Measurements from ENCODE around the gene MAD1L1. TPM values are rescaled to one million over a fixed set of nuclear protein-coding genes. Genes with fewer than 3 reads are reported as not detected.

The MAD1L1 gene
- total RNA-seq, 2 donors from 2014 or later: 59.1 to 61.4 TPM

- DNase-seq: no peak
- no peaks in the 10 kb centered on the region for H3K27me3 Mint-ChIP-seq (ENCODE audit: insufficient read depth)
- H3K4me1 ChIP-seq (ENCODE audit: control insufficient read depth, insufficient read depth, low read length): no peaks in the 10 kb centered on the region
- peak overlapping the region; percentile 91 for H3K4me3 Mint-ChIP-seq
- no peak overlapping the region for H3K27ac ChIP-seq (ENCODE audit: low read depth, low read length)
- peaks cover 17% of the 10 kb centered on the region for H3K36me3 ChIP-seq (ENCODE audit: control insufficient read depth, insufficient read depth, low read length)
- no peak overlapping the region for H3K9ac ChIP-seq (ENCODE audit: extremely low read depth, low read length, poor library complexity, severe bottlenecking)
- peaks cover 8% of the 10 kb centered on the region for H3K4me1 Mint-ChIP-seq
- H3K36me3 Mint-ChIP-seq (ENCODE audit: low read depth): peaks cover 26% of the 10 kb centered on the region
- H3K9me3 Mint-ChIP-seq: no peaks in the 10 kb centered on the region
- H3K27me3 ChIP-seq (ENCODE audit: control insufficient read depth, insufficient read depth, low read length, poor library complexity, severe bottlenecking): no peaks in the 10 kb centered on the region
- peak overlapping the region; percentile 95 for H3K4me3 ChIP-seq (ENCODE audit: low read length)
- WGBS, 2 experiments (ENCODE audit: insufficient coverage in 1 of 2, insufficient read length in 1 of 2): 85 to 89% methylated on average over 11 to 12 of the region's 12 CpGs
- H3K9me3 ChIP-seq (ENCODE audit: control insufficient read depth, low read length): no peaks in the 10 kb centered on the region
- TF ChIP-seq, protein P1, sequence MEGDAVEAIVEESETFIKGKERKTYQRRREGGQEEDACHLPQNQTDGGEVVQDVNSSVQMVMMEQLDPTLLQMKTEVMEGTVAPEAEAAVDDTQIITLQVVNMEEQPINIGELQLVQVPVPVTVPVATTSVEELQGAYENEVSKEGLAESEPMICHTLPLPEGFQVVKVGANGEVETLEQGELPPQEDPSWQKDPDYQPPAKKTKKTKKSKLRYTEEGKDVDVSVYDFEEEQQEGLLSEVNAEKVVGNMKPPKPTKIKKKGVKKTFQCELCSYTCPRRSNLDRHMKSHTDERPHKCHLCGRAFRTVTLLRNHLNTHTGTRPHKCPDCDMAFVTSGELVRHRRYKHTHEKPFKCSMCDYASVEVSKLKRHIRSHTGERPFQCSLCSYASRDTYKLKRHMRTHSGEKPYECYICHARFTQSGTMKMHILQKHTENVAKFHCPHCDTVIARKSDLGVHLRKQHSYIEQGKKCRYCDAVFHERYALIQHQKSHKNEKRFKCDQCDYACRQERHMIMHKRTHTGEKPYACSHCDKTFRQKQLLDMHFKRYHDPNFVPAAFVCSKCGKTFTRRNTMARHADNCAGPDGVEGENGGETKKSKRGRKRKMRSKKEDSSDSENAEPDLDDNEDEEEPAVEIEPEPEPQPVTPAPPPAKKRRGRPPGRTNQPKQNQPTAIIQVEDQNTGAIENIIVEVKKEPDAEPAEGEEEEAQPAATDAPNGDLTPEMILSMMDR (conservative IDR thresholded peaks at IDR 0.05): no peak
- no peak overlapping the region for H3K27ac Mint-ChIP-seq
Observed at GRCh38 chr7:2243458-2243857, 10.7 kb upstream of the MAD1L1 start.

GRCh38 chr7:2242541-2243429 is 10.0 kb upstream of the MAD1L1 start:
- Histone ChIP-seq H3K27me3 (ENCODE audit: control insufficient read depth, insufficient read depth, low read length, poor library complexity, severe bottlenecking) (no peaks in the 10 kb centered on the region), H3K36me3 (ENCODE audit: control insufficient read depth, insufficient read depth, low read length) (peaks cover 24% of the 10 kb centered on the region), H3K9me3 (ENCODE audit: control insufficient read depth, low read length) (no peaks in the 10 kb centered on the region), H3K4me3 (ENCODE audit: low read length) (peak overlapping the region; percentile 95), H3K4me1 (ENCODE audit: control insufficient read depth, insufficient read depth, low read length) (no peaks in the 10 kb centered on the region), H3K27ac (ENCODE audit: low read depth, low read length) (no peak overlapping the region), H3K9ac (ENCODE audit: extremely low read depth, low read length, poor library complexity, severe bottlenecking) (peak overlapping the region; percentile 74)
- peaks cover 28% of the 10 kb centered on the region for H3K36me3 Mint-ChIP-seq (ENCODE audit: low read depth)
- 14 to 16% methylated on average over 17 to 21 of the region's 21 CpGs for WGBS, 2 experiments (ENCODE audit: insufficient coverage in 1 of 2, insufficient read length in 1 of 2)
- H3K9me3 Mint-ChIP-seq: no peaks in the 10 kb centered on the region
- peak; percentile 83 for DNase-seq
- peak overlapping the region; percentile 91 for H3K4me3 Mint-ChIP-seq
- TF ChIP-seq, protein P1 (conservative IDR thresholded peaks at IDR 0.05): peak; percentile 44
- peaks cover 8% of the 10 kb centered on the region for H3K4me1 Mint-ChIP-seq
- H3K27ac Mint-ChIP-seq: peak overlapping the region; percentile 96
- H3K27me3 Mint-ChIP-seq (ENCODE audit: insufficient read depth): no peaks in the 10 kb centered on the region

GRCh38 chr7:2241580-2242540 is 9.1 kb upstream of the MAD1L1 start, which contains the start of the genes MRM2 and NUDT1:
MRM2 (minus strand) TSS chr7:2242205; CDS start chr7:2242169, 36 bp downstream.
NUDT1 (plus strand) TSS chr7:2242226; CDS start chr7:2244575, 2,349 bp downstream.
- H3K9me3 Mint-ChIP-seq: no peaks in the 10 kb centered on the region
- H3K36me3 Mint-ChIP-seq (ENCODE audit: low read depth): peaks cover 36% of the 10 kb centered on the region
- Histone ChIP-seq H3K4me1 (ENCODE audit: control insufficient read depth, insufficient read depth, low read length) (no peaks in the 10 kb centered on the region), H3K36me3 (ENCODE audit: control insufficient read depth, insufficient read depth, low read length) (peaks cover 32% of the 10 kb centered on the region), H3K27me3 (ENCODE audit: control insufficient read depth, insufficient read depth, low read length, poor library complexity, severe bottlenecking) (no peaks in the 10 kb centered on the region), H3K27ac (ENCODE audit: low read depth, low read length) (no peak within 1 kb of the TSS), H3K9ac (ENCODE audit: extremely low read depth, low read length, poor library complexity, severe bottlenecking) (peak within 1 kb of the TSS; percentile 74), H3K4me3 (ENCODE audit: low read length) (peak within 1 kb of the TSS; percentile 95), H3K9me3 (ENCODE audit: control insufficient read depth, low read length) (no peaks in the 10 kb centered on the region)
- DNase-seq: peak; percentile 95
- peak within 1 kb of the TSS; percentile 96 for H3K27ac Mint-ChIP-seq
- TF ChIP-seq, protein P1 (conservative IDR thresholded peaks at IDR 0.05): no peak
- H3K4me3 Mint-ChIP-seq: peak within 1 kb of the TSS; percentile 91
- 0% methylated on average over 54 to 81 of the region's 81 CpGs for WGBS, 2 experiments (ENCODE audit: insufficient coverage in 1 of 2, insufficient read length in 1 of 2)
- H3K27me3 Mint-ChIP-seq (ENCODE audit: insufficient read depth): no peaks in the 10 kb centered on the region
- peaks cover 8% of the 10 kb centered on the region for H3K4me1 Mint-ChIP-seq

Data from endodermal cell (in vitro differentiated cells).